ENCODE results near the gene COX17.

DNA sequence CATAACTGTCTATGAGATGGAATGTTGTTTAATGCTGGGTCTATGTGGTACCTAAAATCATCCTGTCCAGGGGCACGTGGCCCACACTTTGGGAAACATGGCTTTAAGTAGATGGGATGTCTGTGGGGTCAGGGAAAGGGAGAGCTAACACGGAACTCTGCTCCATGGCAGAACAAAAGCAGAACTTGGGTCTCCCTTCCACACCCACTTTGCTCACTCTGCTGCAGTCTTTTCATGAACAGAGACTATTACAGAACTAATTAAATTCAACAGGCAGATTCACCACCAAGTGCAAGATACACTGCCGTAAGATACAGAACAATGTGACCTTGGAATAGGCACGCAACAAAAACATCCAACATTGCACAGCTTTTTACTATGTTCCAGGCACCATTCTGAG, 45.0 kb downstream of the COX17 start:
- TF ChIP-seq POLR2AphosphoS5 (IDR thresholded peaks at IDR 0.05) (no peak), EP300 (IDR thresholded peaks at IDR 0.05) (no peak), POLR2A (IDR thresholded peaks at IDR 0.05) (no peak)

All from sigmoid colon (tissue), 4 donors.